Liver (tissue), 9 donors: ENCODE measurements around the gene AQP12A. TPM values are rescaled to one million over a fixed set of nuclear protein-coding genes. Genes with fewer than 3 reads are reported as not detected.

ENCODE experiments used
- DNase-seq: peaks from one replicate; pipeline ENCODE4 v3.0.0-alpha.2; 2017; ENCODE audit warnings: low spot score
- H3K27ac ChIP-seq, 2 donors: one replicate each; pipeline ENCODE4 v1.7.0; 2013; ENCODE audit warnings: inconsistent platforms in 2 of 2, low read length in 2 of 2, control low read depth in 1 of 2, low read depth in 1 of 2, mild to moderate bottlenecking in 1 of 2
- H3K27me3 ChIP-seq, 4 donors: one replicate each; pipeline versions ENCODE4 v1.6.1 to v1.7.0; 2013; ENCODE audit warnings: low read length in 3 of 4, inconsistent platforms in 1 of 4, mild to moderate bottlenecking in 1 of 4, moderate library complexity in 1 of 4; ENCODE audit not compliant: control insufficient read depth in 4 of 4, insufficient read depth in 4 of 4
- H3K36me3 ChIP-seq, 4 donors: one replicate each; pipeline versions ENCODE4 v1.6.1 to v1.7.0; 2013; ENCODE audit warnings: low read length in 3 of 4, mild to moderate bottlenecking in 3 of 4, low read depth in 1 of 4, moderate library complexity in 1 of 4; ENCODE audit not compliant: control insufficient read depth in 4 of 4, insufficient read depth in 3 of 4
- H3K4me1 ChIP-seq, 4 donors: one replicate each; pipeline versions ENCODE4 v1.6.1 to v1.7.0; 2013; ENCODE audit warnings: low read length in 3 of 4, mild to moderate bottlenecking in 3 of 4, moderate library complexity in 1 of 4; ENCODE audit not compliant: control insufficient read depth in 4 of 4, insufficient read depth in 4 of 4
- H3K4me3 ChIP-seq, 3 donors: one replicate each; pipeline versions ENCODE4 v1.6.1 to v1.7.0; 2013; ENCODE audit warnings: low read length in 3 of 3, control low read depth in 1 of 3, low read depth in 1 of 3, mild to moderate bottlenecking in 1 of 3
- H3K9ac ChIP-seq, 2 donors: one replicate each; pipeline ENCODE4 v1.7.0; 2013; ENCODE audit warnings: low read length in 2 of 2, mild to moderate bottlenecking in 2 of 2, moderate library complexity in 2 of 2, control low read depth in 1 of 2, low read depth in 1 of 2
- H3K9me3 ChIP-seq, 4 donors: one replicate each; pipeline versions ENCODE4 v1.6.1 to v1.7.0; 2013; ENCODE audit warnings: low read length in 3 of 4; ENCODE audit not compliant: control insufficient read depth in 4 of 4
- EGR1 ChIP-seq, 2 donors: IDR thresholded peaks; 2 replicates each; pipeline ENCODE4 v1.6.1; 2016 to 2018; ENCODE audit warnings: antibody characterized with exemption in 2 of 2, low read depth in 2 of 2
- FOXA1 ChIP-seq: IDR thresholded peaks from 2 replicates; pipeline ENCODE4 v1.6.1; 2016; ENCODE audit warnings: antibody characterized with exemption
- FOXA2 ChIP-seq: IDR thresholded peaks from 2 replicates; pipeline ENCODE4 v1.6.1; 2016; ENCODE audit warnings: antibody characterized with exemption
- HNF4A ChIP-seq, 2 donors: conservative IDR thresholded peaks; 2 replicates each; pipeline ENCODE4 v1.6.1; 2016; ENCODE audit warnings: antibody characterized with exemption in 2 of 2, mild to moderate bottlenecking in 2 of 2
- HNF4G ChIP-seq: IDR thresholded peaks from 2 replicates; pipeline ENCODE4 v1.6.1; 2016; ENCODE audit warnings: antibody characterized with exemption
- JUND ChIP-seq, 2 donors: IDR thresholded peaks; 2 replicates each; pipeline ENCODE4 v1.6.1; 2016; ENCODE audit warnings: antibody characterized with exemption in 2 of 2
- NR2F2 ChIP-seq: IDR thresholded peaks from 2 replicates; pipeline ENCODE4 v1.6.1; 2016; ENCODE audit warnings: antibody characterized with exemption
- RAD21 ChIP-seq, 2 donors: IDR thresholded peaks; 2 replicates each; pipeline ENCODE4 v1.6.1; 2016; ENCODE audit warnings: antibody characterized with exemption in 2 of 2, mild to moderate bottlenecking in 2 of 2
- RXRA ChIP-seq, 2 donors: IDR thresholded peaks; 2 replicates each; pipeline ENCODE4 v1.6.1; 2017 to 2018; ENCODE audit warnings: antibody characterized with exemption in 2 of 2, mild to moderate bottlenecking in 1 of 2
- SP1 ChIP-seq: IDR thresholded peaks from 2 replicates; pipeline ENCODE4 v1.6.1; 2018; ENCODE audit warnings: antibody characterized with exemption, mild to moderate bottlenecking
- TAF1 ChIP-seq: conservative IDR thresholded peaks from 2 replicates; pipeline ENCODE4 v1.6.1; 2016; ENCODE audit warnings: antibody characterized with exemption, mild to moderate bottlenecking
- YY1 ChIP-seq: IDR thresholded peaks from 2 replicates; pipeline ENCODE4 v1.6.1; 2016; ENCODE audit warnings: antibody characterized with exemption, mild to moderate bottlenecking
- WGBS: extraction: QIAGEN DNeasy Blood & Tissue Kit; methylation state at CpG from one replicate; pipeline ENCODE4 v1.1.7; 2013; 5-methylcytosine and 5-hydroxymethylcytosine counted together
- polyA plus RNA-seq, 2 donors: library from polyadenylated mRNA; stranded (reverse) in 1 of 2; unstranded in 1 of 2; fragments of 200-250 nt in 1 of 2; fragments of >200 nt in 1 of 2; fragmentation: Nextera tagmentation in 1 of 2; extraction: Ambion mirVana in 1 of 2; gene quantifications; one replicate each; pipeline versions ENCODE4 v1.2.1 to v1.2.3, GENCODE V29; 2013 to 2015
- total RNA-seq, 2 donors: library from RNA; depleted of rRNA; stranded (reverse); fragments of >200 nt; gene quantifications; one replicate each; pipeline ENCODE4 v1.2.3, GENCODE V29; 2014
- TF ChIP-seq, protein P1 (sequence below): IDR thresholded peaks from 2 replicates; pipeline ENCODE4 v1.6.1; 2016; ENCODE audit warnings: antibody characterized with exemption
- TF ChIP-seq, protein P2 (sequence below): IDR thresholded peaks from 2 replicates; pipeline ENCODE4 v1.6.1; 2016; ENCODE audit warnings: antibody characterized with exemption
- TF ChIP-seq, protein P3 (sequence below): fragments of 150-350 bp; IDR thresholded peaks from 2 replicates; pipeline ENCODE4 v1.5.1; 2017; ENCODE audit warnings: improper control_type of control experiment, low read depth, low read length; ENCODE audit not compliant: missing input control
- TF ChIP-seq, protein P4 (sequence below): IDR thresholded peaks from 2 replicates; pipeline ENCODE4 v1.6.1; 2016; ENCODE audit warnings: antibody characterized with exemption
- TF ChIP-seq, protein P5 (sequence below): IDR thresholded peaks from 2 replicates; pipeline ENCODE4 v1.6.1; 2016; ENCODE audit warnings: antibody characterized with exemption, mild to moderate bottlenecking
- donor health status: healthy.
- donor health status: healthy.
- donor health status: healthy.
- donor health status: healthy.
- donor health status: healthy.

Gene AQP12A
- total and polyA plus RNA-seq, 4 donors, result not detected

DNA sequence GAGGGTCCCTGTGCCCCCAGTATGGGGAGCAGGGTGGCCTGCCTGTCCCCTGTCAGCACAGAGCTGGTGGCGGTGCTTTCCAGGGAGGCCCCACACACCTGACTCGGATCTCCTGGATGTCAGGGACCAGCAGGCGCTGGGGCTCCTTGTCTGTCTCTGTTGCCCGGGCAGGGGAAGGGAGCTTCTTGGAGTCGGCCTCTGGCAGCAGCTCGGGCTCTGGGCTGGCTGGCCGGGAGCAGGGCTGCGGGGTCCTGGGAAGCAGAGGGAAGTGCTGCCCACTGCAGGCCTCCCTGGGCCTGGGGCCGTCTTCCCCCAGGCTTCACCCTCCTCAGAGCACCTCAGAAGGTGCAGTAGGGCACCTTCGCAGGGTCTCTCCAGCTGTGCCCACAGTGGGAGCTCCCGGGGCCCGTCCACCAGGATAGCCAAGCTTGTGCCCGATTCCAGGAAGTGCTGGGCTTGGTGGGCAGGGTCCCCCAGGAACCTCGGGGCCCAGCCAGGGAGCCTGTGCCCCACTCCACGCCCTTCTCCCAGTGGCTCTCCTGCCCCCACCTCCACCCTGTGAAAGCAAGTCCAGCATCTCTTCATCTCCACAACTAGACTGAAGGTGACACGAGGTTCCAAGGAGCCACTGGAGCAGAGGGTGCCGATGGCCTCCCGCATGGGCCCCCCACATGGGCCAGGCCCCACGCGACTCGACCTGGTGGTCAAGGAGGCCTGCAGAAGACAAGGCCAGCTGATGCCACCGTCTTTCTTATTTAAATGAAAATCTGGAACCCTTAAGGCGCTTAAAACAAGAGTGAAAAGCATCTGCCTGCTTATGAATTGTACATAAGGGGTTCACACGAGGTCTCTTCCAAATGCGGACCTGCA lies 28.2 kb downstream of the AQP12A start:
- Histone ChIP-seq H3K27me3 (no peaks in the 10 kb centered on the region), H3K4me1 (no peaks in the 10 kb centered on the region), H3K4me3 (no peak overlapping the region), H3K9ac (no peak overlapping the region), H3K36me3 (no peaks in the 10 kb centered on the region), H3K9me3 (no peaks in the 10 kb centered on the region), H3K27ac (no peak overlapping the region)
- TF ChIP-seq JUND (IDR thresholded peaks at IDR 0.05) (no peak), SP1 (no peak), NR2F2 (no peak), TAF1 (no peak), HNF4A (conservative IDR thresholded peaks at IDR 0.05) (no peak), RAD21 (IDR thresholded peaks at IDR 0.05) (no peak), RXRA (IDR thresholded peaks at IDR 0.05) (no peak), YY1 (no peak), HNF4G (no peak), FOXA1 (no peak), EGR1 (IDR thresholded peaks at IDR 0.05; ENCODE audit: low read depth in 2 of 2) (no peak), FOXA2 (no peak)
- TF ChIP-seq, protein P1, sequence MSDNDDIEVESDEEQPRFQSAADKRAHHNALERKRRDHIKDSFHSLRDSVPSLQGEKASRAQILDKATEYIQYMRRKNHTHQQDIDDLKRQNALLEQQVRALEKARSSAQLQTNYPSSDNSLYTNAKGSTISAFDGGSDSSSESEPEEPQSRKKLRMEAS, result no peak
- TF ChIP-seq, protein P2, sequence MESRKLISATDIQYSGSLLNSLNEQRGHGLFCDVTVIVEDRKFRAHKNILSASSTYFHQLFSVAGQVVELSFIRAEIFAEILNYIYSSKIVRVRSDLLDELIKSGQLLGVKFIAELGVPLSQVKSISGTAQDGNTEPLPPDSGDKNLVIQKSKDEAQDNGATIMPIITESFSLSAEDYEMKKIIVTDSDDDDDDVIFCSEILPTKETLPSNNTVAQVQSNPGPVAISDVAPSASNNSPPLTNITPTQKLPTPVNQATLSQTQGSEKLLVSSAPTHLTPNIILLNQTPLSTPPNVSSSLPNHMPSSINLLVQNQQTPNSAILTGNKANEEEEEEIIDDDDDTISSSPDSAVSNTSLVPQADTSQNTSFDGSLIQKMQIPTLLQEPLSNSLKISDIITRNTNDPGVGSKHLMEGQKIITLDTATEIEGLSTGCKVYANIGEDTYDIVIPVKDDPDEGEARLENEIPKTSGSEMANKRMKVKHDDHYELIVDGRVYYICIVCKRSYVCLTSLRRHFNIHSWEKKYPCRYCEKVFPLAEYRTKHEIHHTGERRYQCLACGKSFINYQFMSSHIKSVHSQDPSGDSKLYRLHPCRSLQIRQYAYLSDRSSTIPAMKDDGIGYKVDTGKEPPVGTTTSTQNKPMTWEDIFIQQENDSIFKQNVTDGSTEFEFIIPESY, result no peak
- TF ChIP-seq, protein P3, sequence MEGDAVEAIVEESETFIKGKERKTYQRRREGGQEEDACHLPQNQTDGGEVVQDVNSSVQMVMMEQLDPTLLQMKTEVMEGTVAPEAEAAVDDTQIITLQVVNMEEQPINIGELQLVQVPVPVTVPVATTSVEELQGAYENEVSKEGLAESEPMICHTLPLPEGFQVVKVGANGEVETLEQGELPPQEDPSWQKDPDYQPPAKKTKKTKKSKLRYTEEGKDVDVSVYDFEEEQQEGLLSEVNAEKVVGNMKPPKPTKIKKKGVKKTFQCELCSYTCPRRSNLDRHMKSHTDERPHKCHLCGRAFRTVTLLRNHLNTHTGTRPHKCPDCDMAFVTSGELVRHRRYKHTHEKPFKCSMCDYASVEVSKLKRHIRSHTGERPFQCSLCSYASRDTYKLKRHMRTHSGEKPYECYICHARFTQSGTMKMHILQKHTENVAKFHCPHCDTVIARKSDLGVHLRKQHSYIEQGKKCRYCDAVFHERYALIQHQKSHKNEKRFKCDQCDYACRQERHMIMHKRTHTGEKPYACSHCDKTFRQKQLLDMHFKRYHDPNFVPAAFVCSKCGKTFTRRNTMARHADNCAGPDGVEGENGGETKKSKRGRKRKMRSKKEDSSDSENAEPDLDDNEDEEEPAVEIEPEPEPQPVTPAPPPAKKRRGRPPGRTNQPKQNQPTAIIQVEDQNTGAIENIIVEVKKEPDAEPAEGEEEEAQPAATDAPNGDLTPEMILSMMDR, result no peak
- TF ChIP-seq, protein P4, sequence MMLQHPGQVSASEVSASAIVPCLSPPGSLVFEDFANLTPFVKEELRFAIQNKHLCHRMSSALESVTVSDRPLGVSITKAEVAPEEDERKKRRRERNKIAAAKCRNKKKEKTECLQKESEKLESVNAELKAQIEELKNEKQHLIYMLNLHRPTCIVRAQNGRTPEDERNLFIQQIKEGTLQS, result no peak
- TF ChIP-seq, protein P5, sequence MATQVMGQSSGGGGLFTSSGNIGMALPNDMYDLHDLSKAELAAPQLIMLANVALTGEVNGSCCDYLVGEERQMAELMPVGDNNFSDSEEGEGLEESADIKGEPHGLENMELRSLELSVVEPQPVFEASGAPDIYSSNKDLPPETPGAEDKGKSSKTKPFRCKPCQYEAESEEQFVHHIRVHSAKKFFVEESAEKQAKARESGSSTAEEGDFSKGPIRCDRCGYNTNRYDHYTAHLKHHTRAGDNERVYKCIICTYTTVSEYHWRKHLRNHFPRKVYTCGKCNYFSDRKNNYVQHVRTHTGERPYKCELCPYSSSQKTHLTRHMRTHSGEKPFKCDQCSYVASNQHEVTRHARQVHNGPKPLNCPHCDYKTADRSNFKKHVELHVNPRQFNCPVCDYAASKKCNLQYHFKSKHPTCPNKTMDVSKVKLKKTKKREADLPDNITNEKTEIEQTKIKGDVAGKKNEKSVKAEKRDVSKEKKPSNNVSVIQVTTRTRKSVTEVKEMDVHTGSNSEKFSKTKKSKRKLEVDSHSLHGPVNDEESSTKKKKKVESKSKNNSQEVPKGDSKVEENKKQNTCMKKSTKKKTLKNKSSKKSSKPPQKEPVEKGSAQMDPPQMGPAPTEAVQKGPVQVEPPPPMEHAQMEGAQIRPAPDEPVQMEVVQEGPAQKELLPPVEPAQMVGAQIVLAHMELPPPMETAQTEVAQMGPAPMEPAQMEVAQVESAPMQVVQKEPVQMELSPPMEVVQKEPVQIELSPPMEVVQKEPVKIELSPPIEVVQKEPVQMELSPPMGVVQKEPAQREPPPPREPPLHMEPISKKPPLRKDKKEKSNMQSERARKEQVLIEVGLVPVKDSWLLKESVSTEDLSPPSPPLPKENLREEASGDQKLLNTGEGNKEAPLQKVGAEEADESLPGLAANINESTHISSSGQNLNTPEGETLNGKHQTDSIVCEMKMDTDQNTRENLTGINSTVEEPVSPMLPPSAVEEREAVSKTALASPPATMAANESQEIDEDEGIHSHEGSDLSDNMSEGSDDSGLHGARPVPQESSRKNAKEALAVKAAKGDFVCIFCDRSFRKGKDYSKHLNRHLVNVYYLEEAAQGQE, result no peak
- no peak for DNase-seq
- 89% methylated on average over 25 of the region's 25 CpGs for WGBS
